T-helper 2 cell (primary cell): Measurements from ENCODE around the gene LBHD1.
A peak's percentile ranks its signal among the peaks of the same experiment; 100 is the strongest.
"Not testable (repeated sequence)": the region's sequence is repeated elsewhere in the genome, so short reads cannot be mapped to it uniquely, and the experiment has no call there.

Experiments
- DNase-seq, 5 experiments: peaks; one replicate each; pipeline versions ENCODE4 v3.0.0 to v3.0.0-alpha.2; 2012 to 2022

LBHD1 gene

DNA sequence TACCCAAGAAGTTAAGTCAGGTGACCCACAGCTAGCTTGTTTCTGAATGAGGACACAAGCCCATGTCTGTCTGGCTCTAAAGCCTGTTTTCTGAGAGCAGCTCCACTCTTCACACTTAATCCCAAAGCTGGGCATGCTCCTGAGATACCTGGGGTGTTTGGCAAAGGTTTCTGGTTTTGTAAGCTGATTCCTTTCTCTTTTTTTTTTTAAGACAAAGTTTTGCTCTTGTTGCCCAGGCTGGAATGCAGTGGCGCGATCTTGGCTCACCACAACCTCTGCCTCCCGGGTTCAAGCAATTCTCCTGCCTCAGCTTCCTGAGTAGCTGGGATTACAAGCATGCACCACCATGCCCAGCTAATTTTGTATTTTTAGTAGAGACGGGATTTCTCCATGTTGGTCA lies 21.6 kb upstream of the LBHD1 start:
- not testable (repeated sequence) for DNase-seq

DNA sequence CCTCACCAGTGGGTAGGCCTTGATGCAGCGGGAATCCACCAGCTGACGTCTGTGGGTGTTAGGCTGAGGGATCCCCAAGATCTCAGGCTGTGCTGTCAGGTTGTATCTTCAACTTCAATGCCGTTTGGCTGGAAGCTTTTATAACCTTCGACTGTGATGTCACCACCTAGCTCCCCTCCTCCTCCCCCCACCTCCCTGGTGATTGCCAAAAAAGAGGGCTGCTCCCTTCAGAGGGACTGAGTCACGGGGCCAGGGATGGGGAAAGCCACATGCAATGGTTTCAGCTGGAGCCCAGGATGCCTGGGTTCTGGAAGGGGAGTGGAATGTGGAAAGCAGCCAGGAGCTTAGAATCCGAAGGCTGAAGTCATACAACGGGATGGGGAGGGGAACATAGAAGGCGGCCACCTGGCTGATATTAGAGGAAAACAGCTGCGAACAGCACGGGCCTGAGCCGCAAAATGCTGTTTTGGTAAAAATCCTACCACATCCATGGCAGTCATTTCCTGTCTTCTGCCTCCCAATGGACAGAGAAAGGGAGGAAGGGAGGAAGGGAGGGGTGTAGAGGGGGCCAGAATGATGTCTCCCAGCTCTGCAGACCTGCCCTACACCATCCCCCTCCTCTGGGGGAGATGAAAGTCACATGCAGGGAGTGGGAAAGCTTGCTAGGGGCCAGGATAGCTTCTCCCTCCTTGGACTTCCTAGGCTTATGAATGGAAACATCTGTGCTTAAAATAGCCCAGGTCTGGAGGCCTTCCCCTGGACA lies 17.5 kb upstream of the LBHD1 start, which contains the start of gene LRRN4CL:
Gene LRRN4CL, minus strand, starts transcription at position 110 of the 763 bp plus-strand sequence. CDS start 1,022 bp downstream, outside the sequence.
- DNase-seq = no peak

DNA sequence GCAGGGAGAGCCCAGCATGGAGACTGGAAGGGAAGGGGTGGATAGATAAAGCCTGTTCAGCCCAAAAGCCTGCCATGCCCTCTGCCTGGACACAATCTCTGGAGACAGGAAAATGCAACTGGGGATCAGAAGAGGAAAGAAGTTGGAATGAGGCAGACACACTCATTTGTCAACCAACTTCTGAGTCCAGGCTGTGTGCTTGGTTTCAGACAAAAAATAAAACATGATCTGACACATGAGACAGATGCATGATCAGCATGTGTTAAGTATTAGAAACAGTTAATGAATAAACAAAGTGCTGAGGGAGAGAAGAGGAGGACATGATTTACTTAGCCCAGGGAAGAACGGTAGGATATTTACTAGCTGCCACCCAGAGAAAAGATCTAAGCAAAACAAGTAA lies 16.4 kb upstream of the LBHD1 start:
- no peak for DNase-seq

DNA sequence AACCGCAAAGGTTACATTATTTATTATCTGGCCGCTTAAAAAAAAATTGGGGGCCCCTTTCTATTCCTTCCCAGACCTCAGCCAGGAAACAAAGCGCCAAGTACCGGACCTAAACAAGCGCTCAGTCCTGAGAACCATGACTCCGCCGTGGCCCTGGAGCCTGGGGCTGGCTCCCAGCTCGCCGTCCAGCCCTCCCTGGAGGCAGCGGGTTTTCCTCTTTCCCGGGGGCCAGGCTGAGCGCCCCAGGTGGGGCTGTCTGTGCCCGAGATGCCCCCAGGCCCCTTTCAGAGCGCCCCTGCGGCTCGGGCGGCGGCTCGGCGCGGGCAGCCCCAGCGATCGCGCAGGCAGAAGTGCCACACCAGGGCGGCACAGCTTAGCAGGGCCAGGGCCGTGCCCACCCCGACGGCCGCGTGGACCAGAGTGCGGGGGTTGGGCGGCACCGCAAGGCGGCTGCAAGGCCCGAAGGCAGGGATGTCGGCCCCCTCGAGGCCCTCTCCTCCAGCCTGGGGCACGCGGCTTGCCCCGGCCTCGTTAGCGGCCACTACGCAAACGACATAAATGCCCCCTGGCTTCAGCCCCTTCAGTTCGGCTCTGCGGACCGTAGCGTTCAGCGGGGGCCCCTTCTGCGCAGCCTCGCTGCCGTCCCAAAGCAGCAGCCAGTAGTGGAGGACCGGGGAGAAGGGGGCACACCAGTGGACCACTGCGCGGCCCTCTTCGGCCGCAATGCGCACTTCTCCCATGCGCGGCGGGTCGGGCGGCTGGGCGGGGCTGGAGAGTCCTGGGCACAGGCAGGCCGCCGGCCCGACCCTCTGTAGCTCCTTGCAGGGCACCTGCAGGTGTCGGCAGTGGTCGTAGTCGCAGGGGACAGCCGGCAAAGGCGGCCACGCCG lies 15.7 kb upstream of the LBHD1 start:
- DNase-seq = no peak

DNA sequence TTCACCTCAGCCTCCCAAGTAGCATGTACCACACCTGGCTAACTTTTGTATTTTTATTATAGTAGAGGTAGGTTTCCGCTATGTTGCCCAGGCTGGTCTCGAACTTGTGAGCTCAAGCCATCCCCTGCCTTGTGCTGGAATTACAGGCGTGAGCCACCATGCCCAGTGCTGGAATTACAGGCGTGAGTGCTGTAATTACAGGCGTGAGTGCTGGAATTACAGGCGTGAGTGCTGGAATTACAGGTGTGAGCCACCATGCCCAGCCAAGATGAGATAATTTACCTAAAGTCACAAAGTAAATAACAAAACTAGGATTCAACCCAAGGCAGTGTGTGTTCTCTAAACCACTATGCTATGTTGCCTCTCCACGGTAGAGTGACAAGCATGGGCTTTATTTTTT lies 10.5 kb upstream of the LBHD1 start:
- DNase-seq = no peak

DNA sequence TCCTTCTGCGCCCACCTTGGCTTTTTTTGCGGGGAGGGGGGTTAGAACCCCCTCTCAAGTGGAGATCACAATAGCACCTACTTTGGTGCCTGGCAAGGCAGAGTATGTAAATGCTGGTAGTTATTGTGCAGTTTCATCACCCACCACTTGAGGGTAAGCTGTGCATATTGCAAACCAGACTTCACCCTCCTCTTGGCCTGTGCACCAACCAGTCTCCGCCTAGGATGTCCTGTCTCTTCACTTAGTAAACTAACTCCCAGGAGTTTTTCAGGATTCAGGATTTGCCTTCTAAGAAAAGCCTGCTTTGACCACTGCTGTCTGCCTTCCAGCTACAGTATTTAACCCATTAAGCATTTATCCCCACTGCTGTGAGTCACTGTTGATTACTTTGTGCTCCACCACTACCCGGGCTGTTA lies 8.8 kb upstream of the LBHD1 start:
- DNase-seq = peak in 1 of 5 experiments; percentile 79

DNA sequence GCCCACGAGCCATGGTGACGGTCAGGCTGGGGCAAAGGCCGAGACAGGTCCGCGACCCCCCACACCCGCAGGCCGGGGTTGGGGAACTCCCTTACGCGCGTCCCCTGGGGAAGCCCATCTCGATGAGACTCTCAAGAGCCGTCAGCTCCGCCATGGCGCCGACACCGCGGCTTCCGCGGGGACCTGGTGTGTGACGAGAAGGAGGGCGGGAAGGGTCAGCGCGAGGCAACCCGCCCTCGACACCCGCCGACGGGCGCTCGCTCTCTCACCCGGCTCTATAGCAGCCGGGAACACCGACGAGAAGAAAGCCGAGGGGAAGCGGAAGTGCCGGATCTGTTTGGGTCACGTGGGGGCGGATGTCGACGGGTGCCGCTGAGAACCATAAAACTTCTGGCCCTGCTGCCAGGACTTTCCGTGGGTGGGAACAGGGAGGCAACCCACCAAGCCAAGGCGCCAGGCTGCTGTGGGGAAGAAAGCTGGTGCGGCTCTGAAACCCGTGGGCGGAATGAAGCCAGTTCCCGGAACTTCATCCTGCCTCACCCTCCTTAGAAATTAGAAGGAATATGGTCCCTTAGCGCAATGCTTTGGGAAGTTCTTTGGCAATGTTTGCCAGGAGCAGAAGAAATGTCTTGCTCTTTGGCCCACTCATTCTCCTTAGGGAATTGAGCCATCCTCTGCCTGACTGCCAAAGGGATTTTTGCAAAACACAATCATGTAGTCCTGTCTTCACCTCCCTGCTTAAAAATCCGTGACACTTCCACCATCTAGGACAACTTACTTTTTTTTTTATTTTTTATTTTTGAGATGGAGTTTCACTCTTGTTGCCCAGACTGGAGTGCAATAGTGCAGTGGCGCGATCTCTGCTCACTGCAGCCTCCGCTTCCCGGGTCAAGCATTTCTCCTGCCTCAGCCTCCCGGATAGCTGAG lies 7.0 kb upstream of the LBHD1 start, which contains the start of gene UBXN1:
Gene UBXN1, minus strand, starts transcription at position 304 of the 927 bp plus-strand sequence. Its CDS starts 150 bp downstream, at position 154.
- DNase-seq = peak; percentile 61 to 89 (median 80)

DNA sequence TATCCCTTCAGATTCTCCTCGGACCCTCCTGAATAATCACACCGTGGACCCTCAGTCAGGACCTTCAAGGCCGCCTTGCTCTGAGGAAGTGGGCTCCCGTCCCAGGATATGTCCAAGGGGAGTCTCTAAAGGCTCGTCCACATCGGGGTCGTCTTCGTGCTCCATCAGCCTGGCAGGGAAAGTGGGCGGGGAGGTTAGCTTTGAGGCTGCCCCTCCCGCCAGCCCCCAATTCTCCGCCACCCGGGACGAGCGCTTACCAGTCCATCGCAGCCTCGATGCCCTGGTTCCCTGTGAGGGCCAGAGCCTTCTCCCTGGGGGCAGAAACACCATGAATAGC lies 6.3 kb upstream of the LBHD1 start:
- no peak for DNase-seq

DNA sequence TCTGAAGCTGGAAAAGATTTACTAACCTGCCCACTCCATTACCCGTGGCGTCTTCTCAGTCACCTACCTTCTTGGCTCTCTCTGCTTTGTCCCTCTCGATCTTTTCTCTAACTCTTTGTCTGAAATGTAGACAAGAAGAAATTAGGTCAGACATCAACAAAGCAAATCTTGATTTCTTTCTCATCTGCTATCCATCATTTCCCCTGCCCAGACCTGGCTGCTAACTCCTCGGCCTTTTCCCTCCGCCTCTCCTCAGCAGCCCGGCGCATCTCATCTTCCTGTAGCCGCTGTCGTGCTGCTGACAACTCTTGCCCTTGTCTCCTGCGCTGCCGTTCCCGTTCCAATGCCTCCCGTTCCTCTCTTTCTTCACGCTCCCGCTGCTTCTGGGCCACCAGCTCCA lies 5.6 kb upstream of the LBHD1 start:
- no peak for DNase-seq

DNA sequence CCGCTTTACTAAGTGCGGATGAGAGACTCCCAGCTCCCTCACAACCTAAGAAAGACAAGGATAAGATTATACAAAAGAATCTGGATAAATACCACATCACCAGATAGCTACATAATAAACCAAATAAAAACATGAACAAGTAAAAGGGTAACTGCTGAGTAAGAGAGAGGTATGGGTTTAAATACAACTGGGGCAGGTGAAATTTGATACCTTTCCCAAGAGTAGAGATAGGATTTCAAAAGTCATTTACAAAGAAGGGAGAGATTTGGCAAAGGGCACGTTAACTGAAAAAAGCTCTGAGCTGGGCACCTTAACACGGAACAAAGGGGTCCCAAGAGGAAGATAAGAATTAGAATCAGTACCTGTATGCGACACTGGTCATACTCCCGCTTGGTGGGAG lies 5.1 kb upstream of the LBHD1 start:
- DNase-seq = no peak

DNA sequence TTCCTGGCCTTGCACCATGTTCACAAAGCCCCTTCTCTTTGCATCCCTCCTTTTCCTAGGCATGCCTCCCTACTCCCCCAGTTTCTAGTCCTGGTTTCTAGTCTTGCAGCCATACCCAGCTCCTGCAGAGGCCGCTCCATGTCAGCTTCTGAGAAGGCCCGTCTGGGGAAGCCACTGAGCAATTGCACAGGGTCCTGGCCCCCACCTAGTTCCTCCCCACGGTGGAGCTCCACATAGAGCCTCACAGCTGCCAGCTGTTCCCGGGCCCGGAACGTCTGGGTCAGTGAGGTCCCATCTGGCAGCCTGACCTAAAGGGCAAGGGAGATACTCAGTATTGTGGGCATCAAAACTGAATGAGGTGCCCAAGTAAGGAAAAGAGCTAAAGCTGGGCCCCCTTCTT lies 4.6 kb upstream of the LBHD1 start:
- no peak for DNase-seq

DNA sequence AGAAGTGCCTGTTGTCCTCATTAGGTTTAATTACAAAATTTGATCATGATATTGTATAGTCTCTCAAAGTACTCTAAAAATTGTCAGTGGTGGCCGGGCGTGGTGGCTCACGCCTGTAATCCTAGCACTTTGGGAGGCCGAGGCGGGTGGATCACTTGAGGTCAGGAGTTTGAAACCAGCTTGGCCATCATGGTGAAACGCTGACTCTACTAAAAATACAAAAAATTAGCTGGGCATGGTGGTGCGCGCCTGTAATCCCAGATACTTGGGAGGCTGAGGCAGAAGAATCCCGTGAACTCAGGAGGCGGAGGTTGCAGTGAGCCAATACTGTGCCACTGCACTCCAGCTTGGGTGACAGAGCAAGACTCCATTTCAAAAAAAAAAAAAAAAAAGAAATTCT lies 3.3 kb upstream of the LBHD1 start:
- not testable (repeated sequence) for DNase-seq

DNA sequence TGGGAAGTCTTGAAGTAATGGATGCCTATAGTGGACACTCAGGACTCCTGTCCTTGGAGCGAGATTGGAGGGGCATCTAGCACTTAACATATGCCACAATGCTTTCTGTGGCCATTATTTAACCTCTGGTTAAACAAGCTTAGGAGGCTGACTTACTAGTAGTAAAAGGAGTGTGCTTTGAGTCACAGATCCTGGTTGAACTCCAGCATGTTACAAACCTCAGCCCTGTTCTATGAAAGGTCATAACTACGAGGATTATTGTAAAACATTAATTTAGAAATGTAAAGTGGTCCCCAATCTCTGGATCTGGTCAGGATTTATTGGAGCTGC lies 1.1 kb upstream of the LBHD1 start:
- no peak for DNase-seq

DNA sequence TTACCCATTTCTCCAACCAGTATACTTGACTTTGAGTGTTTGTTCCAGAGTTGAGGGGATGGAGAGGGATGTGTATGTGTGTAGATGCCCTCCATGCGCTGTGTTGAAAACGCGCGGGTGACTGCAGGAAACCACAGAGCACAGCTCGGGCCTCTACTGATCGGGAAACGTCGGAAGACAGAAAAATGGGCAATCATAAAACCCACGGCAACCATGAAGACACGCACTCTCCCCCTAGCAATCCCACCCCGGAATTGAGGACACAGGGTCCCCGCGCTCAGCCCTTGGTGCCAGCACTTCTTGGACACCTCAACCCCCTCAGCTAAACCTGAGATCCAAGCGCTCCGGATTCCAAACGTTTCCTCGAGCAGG lies 845 bp downstream of the LBHD1 start:
- peak in 3 of 5 experiments; percentile 27 to 71 (median 50) for DNase-seq

DNA sequence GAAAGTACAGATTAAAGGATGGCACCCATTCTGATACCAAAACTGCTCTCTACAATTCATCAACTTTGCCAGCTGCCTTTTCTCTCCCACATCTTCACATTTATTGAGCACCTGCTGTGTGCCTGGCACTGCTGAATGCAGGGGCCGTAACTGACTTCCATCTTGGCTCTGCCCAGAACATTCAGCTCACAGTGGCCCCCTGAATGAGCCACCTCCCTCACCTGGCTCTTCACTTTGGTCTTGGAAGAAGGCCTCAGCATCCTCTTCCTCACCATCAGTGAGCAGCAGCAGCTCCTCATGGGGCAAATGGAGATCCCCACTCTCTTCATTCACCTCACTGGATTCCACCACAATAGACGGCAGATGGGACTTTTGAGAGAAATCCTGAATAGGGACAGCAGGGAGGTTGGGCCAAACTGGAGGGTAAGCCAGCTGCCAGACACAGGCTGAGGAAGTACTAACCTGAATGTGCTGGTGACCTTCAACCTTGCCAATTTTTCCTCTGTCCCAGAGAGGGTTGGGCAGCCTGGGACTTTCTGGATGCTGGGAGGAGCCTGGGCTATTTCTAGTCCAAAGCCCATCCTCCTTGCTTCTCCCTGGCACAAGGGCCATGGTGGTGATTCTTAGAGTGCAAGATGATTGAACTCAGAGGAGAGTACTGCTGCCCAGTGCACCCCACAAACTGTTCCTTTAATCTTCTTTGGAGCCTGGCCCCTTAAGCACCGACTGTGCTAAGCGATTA lies 2.5 kb downstream of the LBHD1 start:
- no peak for DNase-seq

DNA sequence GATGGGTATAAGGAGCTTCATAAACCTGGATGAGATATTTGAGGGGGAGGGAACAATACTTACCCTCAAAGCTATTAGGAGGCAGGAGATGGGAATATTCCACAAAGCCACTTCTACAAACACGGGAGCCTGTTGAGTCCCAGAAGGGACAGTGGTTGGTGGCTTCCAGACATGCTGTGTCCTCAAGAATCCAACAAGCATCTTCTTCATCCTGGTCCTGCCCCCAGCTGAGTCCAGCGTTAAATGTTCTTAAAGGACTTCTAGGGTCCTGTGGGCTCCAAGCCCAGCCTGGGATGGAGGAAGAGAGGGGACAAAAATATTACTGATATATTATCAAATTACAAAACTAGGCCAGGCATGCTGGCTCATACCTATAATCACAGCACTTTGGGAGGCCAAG lies 4.6 kb downstream of the LBHD1 start:
- DNase-seq = no peak

DNA sequence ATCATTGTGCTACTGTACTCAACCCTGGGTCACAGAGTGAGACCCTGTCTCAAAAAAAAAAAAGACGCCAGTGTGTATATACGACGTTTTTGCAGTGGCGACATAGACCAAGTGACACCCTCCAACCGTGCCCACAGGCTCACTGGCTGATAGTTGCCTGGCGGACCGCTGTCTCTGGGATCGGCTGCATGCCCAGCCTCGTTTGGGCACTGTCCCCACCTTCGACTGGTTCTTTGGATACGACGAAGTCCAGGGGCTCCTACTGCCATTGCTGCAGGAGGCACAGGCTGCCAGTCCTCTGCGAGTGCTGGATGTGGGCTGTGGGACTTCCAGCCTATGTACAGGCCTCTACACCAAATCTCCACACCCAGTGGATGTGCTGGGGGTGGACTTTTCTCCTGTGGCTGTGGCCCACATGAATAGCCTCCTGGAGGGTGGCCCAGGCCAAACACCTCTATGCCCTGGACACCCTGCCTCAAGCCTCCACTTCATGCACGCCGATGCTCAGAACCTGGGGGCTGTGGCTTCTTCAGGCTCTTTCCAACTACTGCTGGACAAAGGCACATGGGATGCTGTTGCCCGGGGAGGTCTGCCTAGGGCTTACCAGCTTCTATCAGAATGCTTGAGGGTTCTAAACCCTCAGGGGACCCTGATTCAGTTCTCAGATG lies 5.7 kb downstream of the LBHD1 start:
- peak in 1 of 5 experiments; percentile 37 for DNase-seq

DNA sequence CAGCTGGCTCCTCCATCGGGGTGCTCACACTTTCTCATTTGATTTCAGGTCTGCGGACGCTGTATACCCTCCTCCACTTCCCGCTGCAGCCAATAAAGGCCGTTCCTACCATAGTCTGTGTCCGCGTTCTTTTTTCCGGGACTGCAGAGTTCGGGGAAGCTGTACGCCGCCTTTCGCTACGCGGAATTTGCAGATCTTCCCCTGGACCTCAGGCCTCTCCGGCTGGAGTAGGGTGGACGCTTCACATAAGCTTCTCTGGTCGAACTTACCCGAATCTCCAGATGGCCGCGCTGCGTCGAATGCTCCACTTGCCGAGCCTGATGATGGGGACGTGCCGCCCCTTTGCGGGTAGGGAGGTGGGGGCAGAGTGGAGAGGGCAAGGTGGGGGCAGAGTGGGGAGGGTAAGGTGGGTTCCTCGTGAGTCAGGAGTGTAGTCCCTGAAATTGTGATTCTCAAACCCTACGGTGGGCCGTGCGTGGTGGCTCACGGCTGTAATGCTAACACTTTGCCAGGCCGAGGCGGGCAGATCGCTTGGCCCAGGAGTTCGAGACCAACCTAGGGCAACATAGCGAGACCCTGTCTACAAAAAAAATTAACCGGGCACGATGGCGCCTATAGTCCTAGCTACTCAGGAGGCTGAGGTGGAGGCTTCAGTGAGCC lies 6.3 kb downstream of the LBHD1 start:
- peak; percentile 21 to 78 (median 54) for DNase-seq

DNA sequence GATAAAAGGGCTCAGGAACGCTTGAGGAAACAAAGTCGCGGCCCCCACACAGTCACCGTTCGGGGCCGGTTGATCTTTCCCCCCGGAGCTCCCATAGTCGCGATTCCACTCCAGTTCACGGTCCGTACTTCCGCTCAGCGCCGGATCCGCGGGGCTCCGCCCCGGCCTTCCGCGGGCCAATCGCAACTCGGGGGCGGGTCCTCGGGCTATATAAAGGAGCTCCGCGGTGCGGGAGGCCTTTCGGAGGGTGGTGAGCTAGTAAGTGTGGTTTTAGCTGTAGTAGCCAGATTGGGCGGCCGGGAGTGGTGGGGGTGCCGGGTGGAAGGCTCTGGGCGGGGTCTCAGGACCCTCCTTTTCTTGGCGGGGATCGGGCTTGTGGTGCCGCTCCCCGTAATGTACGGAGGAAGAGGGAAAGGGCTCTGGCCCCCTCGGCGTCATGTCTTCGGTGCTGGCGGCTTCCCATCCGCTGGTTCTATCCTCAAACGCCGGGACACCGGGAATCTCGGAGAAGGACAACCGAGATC lies 6.9 kb downstream of the LBHD1 start, which contains the start of the genes C11orf98 and CSKMT:
Gene C11orf98, minus strand, starts transcription at position 136 of the 524 bp plus-strand sequence. Its CDS starts 41 bp downstream, at position 95.
Gene CSKMT, plus strand, starts transcription at position 238 of the 524 bp plus-strand sequence. CDS start 568 bp downstream, outside the sequence.
- DNase-seq = peak; percentile 88 to 94 (median 93)

DNA sequence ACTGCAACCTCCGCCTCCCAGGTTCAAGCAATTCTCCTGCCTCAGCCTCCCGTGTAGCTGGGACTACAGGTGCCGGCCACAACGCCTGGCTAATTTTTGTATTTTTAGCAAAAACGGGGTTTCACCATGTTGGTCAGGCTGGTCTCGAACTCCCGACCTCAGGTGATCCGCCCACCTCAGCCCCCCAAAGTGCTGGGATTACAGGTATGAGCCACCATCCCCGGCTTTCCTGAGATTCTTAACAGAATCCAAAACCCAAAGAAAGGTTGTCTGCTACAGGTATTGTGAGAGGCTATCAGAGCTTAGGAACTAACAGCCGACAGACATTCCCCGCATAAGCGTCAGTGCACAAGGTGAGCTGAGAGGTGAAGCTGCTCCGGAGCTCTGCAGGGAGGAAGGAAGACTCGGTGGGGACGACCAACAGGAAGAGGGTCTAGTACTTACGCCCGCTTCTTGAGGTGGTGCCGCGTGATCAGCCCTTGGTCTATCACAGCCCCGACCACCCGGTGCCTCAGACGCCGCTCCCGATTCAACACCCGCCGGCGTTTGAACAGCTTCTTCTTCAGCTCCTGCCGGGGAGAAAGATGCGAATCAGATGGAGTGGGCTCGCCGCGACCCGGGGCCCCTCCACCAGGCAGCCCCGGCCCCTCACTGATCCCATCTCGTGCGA lies 7.5 kb downstream of the LBHD1 start:
- peak in 3 of 5 experiments; percentile 28 to 82 (median 33) for DNase-seq
